Measurements from ENCODE around the gene LMNA.

The LMNA gene

GRCh38 chr1:156134716-156135435 lies 20.4 kb downstream of the LMNA start:
- DNase-seq (ENCODE audit: extremely low spot score, insufficient read length, low read depth) (no peak), FAIRE-seq (no peak)

- no peak for DNase-seq (ENCODE audit: extremely low spot score, insufficient read length, low read depth)
- no peak for FAIRE-seq
These were observed 21.7 kb downstream of the LMNA start for GRCh38 chr1:156135930-156136871.

- DNase-seq (ENCODE audit: extremely low spot score, insufficient read length, low read depth) (no peak), FAIRE-seq (no peak)
These were observed 22.5 kb downstream of the LMNA start for GRCh38 chr1:156136970-156137483.

DNA sequence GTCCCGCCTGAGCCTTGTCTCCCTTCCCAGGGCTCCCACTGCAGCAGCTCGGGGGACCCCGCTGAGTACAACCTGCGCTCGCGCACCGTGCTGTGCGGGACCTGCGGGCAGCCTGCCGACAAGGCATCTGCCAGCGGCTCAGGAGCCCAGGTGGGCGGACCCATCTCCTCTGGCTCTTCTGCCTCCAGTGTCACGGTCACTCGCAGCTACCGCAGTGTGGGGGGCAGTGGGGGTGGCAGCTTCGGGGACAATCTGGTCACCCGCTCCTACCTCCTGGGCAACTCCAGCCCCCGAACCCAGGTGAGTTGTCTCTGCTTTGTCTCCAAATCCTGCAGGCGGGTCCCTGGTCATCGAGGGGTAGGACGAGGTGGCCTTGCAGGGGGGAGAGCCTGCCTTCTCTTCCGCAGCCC lies 24.0 kb downstream of the LMNA start:
- no peak for DNase-seq (ENCODE audit: extremely low spot score, insufficient read length, low read depth)
- no peak for FAIRE-seq

DNA sequence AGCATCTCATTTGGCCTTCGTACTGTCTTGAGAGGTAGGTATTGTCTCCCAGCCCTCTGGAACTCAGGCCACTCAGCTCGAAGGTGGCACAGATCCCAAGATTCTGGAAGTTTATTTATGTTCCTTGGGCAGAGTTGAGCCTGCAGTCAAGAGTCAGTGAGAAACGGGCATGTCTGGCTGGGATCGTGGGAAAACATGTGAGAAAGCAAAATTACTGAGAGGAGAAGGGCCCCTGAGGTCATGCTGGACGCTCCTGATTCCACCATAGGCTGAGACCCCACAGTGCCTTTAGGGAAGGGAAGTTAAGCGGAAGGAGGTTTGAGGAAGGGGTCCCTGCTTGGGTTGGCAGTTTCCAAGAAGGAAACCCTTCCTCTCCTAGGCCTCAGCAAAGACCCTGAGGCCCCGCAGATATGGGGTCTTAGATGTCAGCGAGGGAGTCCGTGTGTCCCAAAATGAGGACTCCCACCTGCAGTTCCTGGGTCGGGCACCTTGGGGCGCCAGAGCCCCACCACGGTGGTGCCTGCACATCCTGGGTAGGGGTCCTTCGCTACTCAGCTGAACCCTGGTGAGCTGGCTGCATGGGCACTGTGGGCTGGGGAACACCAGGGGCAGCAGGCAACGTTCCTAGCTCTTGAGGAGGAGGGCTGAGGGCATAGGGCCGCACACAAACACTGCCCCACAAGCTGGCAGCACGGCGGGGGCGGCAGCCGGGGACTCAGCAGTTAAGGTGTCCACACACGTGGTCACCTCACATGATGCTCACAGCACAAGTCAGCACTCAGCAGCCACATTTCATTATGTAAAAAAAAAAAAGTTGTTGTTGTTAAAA lies 26.6 kb downstream of the LMNA start:
- DNase-seq (ENCODE audit: extremely low spot score, insufficient read length, low read depth): no peak
- no peak for FAIRE-seq

GRCh38 chr1:156143765-156144489 lies 29.4 kb downstream of the LMNA start:
- no peak for DNase-seq (ENCODE audit: extremely low spot score, insufficient read length, low read depth)
- FAIRE-seq: no peak

- FAIRE-seq (no peak), DNase-seq (ENCODE audit: extremely low spot score, insufficient read length, low read depth) (no peak)
These were observed 30.2 kb downstream of the LMNA start for GRCh38 chr1:156144742-156145141.

DNA sequence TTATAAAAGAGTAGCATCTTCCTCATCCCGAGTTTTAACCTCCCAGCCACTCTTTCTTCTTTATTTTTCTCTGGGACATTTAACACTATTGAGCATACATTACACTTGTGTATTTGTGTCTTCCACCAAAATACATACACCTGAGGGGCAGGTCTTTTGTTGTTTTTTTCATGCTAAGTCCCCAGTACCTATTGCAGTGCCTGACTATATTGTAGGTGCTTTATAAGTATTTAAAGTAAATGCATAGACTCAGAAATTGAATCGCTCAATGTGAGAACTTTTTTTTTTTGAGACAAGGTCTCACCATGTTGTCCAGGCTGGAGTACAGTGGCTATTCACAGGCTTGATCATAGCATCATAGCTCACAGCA lies 31.1 kb downstream of the LMNA start:
- DNase-seq (ENCODE audit: extremely low spot score, insufficient read length, low read depth) (no peak), FAIRE-seq (no peak)

DNA sequence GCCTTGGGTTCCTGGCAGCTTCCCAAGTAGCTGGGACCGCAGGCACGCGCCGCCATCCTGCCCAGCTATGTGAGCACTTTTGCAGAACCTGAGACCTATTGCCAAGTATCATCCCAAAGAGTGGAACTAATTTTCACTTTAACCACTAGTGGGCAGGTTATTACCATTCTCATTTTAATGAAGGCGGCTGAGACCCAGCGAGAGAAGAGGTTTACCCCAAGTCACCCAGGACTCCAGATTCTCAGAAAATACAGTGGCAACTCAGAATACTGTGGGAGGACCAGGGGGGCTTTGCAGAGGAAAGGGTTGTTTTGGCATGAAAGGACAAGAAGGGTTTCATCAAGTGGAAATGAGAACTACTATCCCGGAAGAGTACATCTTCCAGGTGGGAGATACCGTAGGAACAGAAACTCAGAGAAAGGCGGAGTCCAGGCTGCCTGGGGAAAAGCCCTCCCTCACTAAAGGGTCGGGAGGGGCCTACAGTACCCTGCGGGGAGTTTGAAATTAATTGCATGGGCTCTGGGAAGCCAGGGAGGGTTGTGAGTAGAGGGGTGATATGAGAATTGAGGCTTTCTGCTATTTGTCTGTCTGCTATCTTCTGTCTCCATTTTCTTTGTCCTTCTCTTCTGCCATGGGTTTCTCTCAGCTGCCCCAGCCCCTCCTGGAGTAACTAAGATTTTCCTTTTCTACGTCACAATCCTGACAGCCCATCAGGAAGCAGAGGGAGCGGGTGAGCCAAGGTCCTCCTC lies 31.7 kb downstream of the LMNA start:
- FAIRE-seq (peak; percentile 96), DNase-seq (ENCODE audit: extremely low spot score, insufficient read length, low read depth) (peak; percentile 44)

DNA sequence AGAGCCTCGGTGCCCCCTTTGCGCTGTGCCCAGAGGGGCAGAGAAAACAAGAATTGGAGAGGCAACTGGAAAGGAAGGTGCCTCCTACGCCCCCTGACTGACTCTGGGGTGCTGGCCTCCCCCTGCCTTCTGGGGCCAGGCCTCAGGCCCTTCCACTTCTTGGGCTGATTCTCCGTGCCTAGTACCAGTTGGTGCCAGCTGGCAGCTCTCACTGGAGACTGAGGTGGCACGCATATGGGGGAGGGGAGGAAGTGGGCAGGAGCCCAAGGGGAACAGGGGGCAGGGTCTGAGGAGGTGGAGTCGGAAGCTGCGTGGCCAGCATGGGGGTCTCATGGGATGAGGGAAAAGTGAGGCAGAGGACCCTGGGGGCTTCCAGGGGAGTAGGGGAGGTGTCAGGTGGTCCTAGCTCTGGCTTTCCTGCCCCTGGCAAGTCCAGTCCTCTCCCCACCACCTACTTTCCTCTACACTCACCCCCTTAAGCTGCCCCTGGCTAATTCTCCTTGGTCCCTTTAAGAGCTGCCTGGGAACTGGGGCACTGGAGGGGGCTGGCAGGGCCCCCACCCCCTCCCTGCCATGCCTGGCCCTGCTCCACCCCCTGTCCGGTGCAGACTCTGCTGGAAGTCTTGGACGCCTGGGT lies 32.4 kb downstream of the LMNA start:
- DNase-seq (ENCODE audit: extremely low spot score, insufficient read length, low read depth) (no peak), FAIRE-seq (peak; percentile 21)

DNA sequence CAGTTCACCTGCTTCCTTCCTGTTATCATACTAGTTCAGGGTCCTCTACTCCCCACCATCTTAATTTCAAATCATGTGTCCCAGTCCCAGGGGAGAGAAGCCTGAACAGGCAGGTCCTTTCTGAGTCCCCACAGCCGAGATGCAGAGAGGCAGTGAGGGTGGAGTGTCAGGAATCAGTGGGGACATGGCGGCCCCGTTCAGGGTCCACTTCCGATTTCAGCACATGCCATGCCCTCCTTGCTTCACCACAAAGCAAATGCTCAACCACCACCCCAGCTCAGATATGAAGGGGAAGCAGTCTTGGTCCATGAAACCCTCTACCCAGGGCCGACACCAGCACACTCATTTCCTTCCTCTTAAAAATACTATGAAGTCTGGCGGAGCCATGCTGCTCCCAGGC lies 33.7 kb downstream of the LMNA start:
- FAIRE-seq (peak; percentile 85), DNase-seq (ENCODE audit: extremely low spot score, insufficient read length, low read depth) (no peak)

- FAIRE-seq (peak; percentile 98), DNase-seq (ENCODE audit: extremely low spot score, insufficient read length, low read depth) (peak; percentile 45)
These were observed 35.1 kb downstream of the LMNA start for GRCh38 chr1:156149374-156150332.

GRCh38 chr1:156150333-156151011 lies 36.0 kb downstream of the LMNA start:
- DNase-seq (ENCODE audit: extremely low spot score, insufficient read length, low read depth): no peak
- peak; percentile 78 for FAIRE-seq

GRCh38 chr1:156151093-156151688 lies 36.7 kb downstream of the LMNA start:
- peak; percentile 88 for FAIRE-seq
- DNase-seq (ENCODE audit: extremely low spot score, insufficient read length, low read depth): no peak

DNA sequence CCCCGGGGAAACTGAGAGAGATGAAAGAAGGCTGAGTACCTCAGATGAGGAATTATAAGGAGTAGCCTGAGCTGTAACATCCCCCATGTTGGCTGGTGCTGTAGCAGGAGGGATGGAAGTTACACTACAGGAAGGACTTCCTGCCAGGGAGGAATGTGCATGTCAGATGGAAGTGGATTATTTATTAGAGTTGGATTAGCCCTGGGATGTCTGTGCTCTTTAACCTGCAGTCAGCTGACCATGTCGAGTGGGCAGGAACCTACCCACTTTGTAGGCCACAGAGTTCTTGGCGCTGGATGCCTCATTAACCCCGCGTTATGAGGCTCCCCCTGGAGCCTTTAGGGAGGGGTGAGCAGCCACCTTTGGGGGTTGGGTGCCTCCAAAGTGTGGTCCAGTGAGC lies 38.1 kb downstream of the LMNA start:
- DNase-seq (ENCODE audit: extremely low spot score, insufficient read length, low read depth) (no peak), FAIRE-seq (no peak)

GRCh38 chr1:156153362-156153761 lies 38.9 kb downstream of the LMNA start, which contains the start of gene SEMA4A:
Gene SEMA4A, plus strand, starts transcription at chr1:156153585. Its CDS starts 994 bp downstream, at chr1:156154579.
- FAIRE-seq: no peak
- no peak for DNase-seq (ENCODE audit: extremely low spot score, insufficient read length, low read depth)

All from GM18507 (cell line).